ENCODE results near the gene PLD2.

Gene PLD2

DNA sequence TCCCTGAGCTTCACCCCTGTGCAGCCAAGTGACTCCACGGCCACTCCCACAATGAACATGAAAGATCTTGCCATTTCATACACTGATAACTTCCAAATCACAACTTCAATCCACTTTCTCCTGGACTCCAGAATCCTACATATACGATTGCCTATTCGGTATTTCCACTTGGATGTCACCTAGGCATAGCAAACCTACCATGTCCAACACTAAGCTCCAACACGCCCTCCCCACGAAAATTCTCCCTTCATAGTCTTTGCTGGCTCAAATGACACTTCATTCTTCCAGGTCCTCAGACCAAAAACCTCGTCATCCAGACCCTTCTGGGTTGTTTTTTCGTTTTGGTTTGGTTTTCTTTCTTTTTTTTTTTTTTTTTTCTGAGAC is 16.3 kb upstream of the PLD2 start:
- Histone ChIP-seq H3K36me3 (ENCODE audit: control insufficient read depth, low read length) (no peaks in the 10 kb centered on the region), H3K4me1 (ENCODE audit: control insufficient read depth, low read length) (peaks cover 22% of the 10 kb centered on the region), H3F3A (ENCODE audit: control insufficient read depth, insufficient read depth) (peaks cover 4% of the 10 kb centered on the region; the same call in 1 of the 2 replicates), H3K79me2 (ENCODE audit: control insufficient read depth, low read length) (no peaks in the 10 kb centered on the region), H3K27ac (ENCODE audit: low read depth, low read length) (no peak overlapping the region), H4K20me1 (ENCODE audit: control insufficient read depth, insufficient read depth, low read depth, low read length) (no peaks in the 10 kb centered on the region), H3K9me3 (ENCODE audit: control insufficient read depth, insufficient read depth, low read length) (no peaks in the 10 kb centered on the region), H3K9me2 (replicated peaks; ENCODE audit: control insufficient read depth, low read length) (no peaks in the 10 kb centered on the region), H3K27me3 (ENCODE audit: control insufficient read depth, low read length) (peaks cover 15% of the 10 kb centered on the region), H3K4me3 (ENCODE audit: low read length) (peak overlapping the region; percentile 78), H3K4me2 (ENCODE audit: low read length) (peak overlapping the region; percentile 91)
- TF ChIP-seq, protein P1, sequence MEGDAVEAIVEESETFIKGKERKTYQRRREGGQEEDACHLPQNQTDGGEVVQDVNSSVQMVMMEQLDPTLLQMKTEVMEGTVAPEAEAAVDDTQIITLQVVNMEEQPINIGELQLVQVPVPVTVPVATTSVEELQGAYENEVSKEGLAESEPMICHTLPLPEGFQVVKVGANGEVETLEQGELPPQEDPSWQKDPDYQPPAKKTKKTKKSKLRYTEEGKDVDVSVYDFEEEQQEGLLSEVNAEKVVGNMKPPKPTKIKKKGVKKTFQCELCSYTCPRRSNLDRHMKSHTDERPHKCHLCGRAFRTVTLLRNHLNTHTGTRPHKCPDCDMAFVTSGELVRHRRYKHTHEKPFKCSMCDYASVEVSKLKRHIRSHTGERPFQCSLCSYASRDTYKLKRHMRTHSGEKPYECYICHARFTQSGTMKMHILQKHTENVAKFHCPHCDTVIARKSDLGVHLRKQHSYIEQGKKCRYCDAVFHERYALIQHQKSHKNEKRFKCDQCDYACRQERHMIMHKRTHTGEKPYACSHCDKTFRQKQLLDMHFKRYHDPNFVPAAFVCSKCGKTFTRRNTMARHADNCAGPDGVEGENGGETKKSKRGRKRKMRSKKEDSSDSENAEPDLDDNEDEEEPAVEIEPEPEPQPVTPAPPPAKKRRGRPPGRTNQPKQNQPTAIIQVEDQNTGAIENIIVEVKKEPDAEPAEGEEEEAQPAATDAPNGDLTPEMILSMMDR (IDR thresholded peaks at IDR 0.05; ENCODE audit: low read depth, low read length, poor library complexity, severe bottlenecking): no peak
- no peak for TF ChIP-seq EZH2phosphoT487 (IDR thresholded peaks at IDR 0.05; ENCODE audit: borderline replicate concordance, low read length)

DNA sequence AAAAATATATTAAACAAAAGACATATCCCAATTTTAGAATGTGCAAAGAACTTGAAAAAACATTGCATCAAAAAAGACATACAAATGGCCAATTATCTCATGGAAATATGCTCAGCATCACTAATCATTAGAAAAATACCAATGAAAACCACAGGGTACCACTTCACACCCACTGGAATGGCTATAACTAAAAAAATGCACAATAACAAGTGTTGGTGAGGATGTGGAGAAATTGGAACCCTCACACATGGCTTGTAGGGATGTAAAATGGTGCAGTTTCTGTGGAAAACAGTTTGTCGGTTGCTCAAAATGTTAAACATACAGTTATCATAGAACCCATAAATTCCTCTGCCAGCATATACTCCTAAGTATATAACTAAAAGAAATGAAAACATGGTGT is 11.8 kb upstream of the PLD2 start:
- no peak overlapping the region for H3K27ac ChIP-seq (ENCODE audit: low read depth, low read length)
- no peaks in the 10 kb centered on the region for H3F3A ChIP-seq (ENCODE audit: control insufficient read depth, insufficient read depth)
- peaks cover 4% of the 10 kb centered on the region; the same call in 1 of the 2 replicates for H3K27me3 ChIP-seq (ENCODE audit: control insufficient read depth, low read length)
- H3K36me3 ChIP-seq (ENCODE audit: control insufficient read depth, low read length): peaks cover 17% of the 10 kb centered on the region
- H3K79me2 ChIP-seq (ENCODE audit: control insufficient read depth, low read length): peaks cover 17% of the 10 kb centered on the region
- peak overlapping the region; percentile 61 for H3K4me2 ChIP-seq (ENCODE audit: low read length)
- H3K9me3 ChIP-seq (ENCODE audit: control insufficient read depth, insufficient read depth, low read length): no peaks in the 10 kb centered on the region
- no peaks in the 10 kb centered on the region for H4K20me1 ChIP-seq (ENCODE audit: control insufficient read depth, insufficient read depth, low read depth, low read length)
- H3K4me1 ChIP-seq (ENCODE audit: control insufficient read depth, low read length): peaks cover 20% of the 10 kb centered on the region
- H3K4me3 ChIP-seq (ENCODE audit: low read length): peak overlapping the region; percentile 86
- no peaks in the 10 kb centered on the region for H3K9me2 ChIP-seq (replicated peaks; ENCODE audit: control insufficient read depth, low read length)
- TF ChIP-seq, protein P1 (IDR thresholded peaks at IDR 0.05; ENCODE audit: low read depth, low read length, poor library complexity, severe bottlenecking): no peak
- TF ChIP-seq EZH2phosphoT487 (IDR thresholded peaks at IDR 0.05; ENCODE audit: borderline replicate concordance, low read length): no peak

DNA sequence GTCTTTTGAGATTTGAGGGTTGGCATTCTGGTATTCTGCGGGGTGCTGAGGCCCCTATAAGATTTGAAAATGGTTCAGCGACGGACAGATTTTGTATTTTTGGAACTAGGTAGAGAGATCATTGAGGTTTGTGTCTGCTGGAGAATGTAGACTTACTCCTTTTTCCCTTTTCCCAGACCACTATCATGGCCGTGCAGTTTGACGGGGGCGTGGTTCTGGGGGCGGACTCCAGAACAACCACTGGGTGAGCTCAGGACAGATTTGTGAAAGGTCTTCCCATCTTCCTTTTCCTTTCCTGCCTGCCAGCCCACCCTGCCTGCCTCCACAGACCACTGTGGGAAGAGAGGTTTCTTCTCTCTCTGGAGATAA is 10.4 kb upstream of the PLD2 start:
- Histone ChIP-seq H3K27me3 (ENCODE audit: control insufficient read depth, low read length) (peaks cover 4% of the 10 kb centered on the region; the same call in 1 of the 2 replicates), H4K20me1 (ENCODE audit: control insufficient read depth, insufficient read depth, low read depth, low read length) (no peaks in the 10 kb centered on the region), H3K36me3 (ENCODE audit: control insufficient read depth, low read length) (peaks cover 17% of the 10 kb centered on the region), H3K79me2 (ENCODE audit: control insufficient read depth, low read length) (peaks cover 17% of the 10 kb centered on the region), H3K4me3 (ENCODE audit: low read length) (peak overlapping the region; percentile 86), H3K9me2 (replicated peaks; ENCODE audit: control insufficient read depth, low read length) (no peaks in the 10 kb centered on the region), H3K4me1 (ENCODE audit: control insufficient read depth, low read length) (peaks cover 14% of the 10 kb centered on the region), H3K27ac (ENCODE audit: low read depth, low read length) (peak overlapping the region; percentile 15), H3F3A (ENCODE audit: control insufficient read depth, insufficient read depth) (no peaks in the 10 kb centered on the region), H3K4me2 (ENCODE audit: low read length) (peak overlapping the region; percentile 61), H3K9me3 (ENCODE audit: control insufficient read depth, insufficient read depth, low read length) (no peaks in the 10 kb centered on the region)
- TF ChIP-seq EZH2phosphoT487 (IDR thresholded peaks at IDR 0.05; ENCODE audit: borderline replicate concordance, low read length): no peak
- TF ChIP-seq, protein P1 (IDR thresholded peaks at IDR 0.05; ENCODE audit: low read depth, low read length, poor library complexity, severe bottlenecking): no peak

Measured in DOHH2 (cell line).